ENCODE results near the gene EHD3.
"Not testable (repeated sequence)": the region's sequence is repeated elsewhere in the genome, so short reads cannot be mapped to it uniquely, and the experiment has no call there.

DNA sequence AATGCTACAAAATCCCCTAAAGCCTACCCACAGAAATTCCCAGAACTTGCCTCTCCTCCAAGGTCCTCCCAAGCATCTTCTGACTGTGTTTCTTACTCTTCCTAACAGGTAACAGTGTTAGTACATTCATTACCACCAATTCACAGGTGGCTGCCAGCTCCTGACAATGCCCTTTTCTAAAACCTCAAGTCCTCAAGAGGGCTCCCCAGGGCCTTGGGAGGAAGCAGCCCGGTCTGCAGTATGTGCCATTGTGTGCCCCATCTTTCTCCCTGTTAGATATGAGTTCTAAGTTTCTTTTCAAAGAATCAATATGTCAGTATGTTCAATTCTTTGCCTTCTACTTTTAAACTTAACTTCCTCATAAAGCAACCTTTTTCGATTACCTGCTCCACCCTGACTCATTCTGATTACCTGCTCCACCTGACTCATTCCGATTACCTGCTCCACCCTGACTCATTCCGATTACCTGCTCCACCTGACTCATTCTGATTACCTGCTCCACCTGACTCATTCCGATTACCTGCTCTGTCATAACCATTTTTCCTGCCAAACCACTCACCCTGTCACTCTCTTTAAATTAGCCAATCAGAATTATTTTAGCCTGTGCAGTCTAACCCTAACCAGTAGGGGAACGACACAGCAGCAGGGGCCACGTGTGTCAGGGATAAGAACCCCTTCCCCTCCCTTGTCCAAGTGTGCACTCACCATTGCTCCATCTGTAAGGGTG, 49.4 kb downstream of the EHD3 start:
- TF ChIP-seq SP1 (IDR thresholded peaks at IDR 0.05); SUZ12 (IDR thresholded peaks at IDR 0.05); FOXM1 (IDR thresholded peaks at IDR 0.05; ENCODE audit: borderline replicate concordance); FOXK2 (IDR thresholded peaks at IDR 0.05); ELF4 (IDR thresholded peaks at IDR 0.05); PKNOX1 (IDR thresholded peaks at IDR 0.05); ARNT (IDR thresholded peaks at IDR 0.05); L3MBTL2 (conservative IDR thresholded peaks at IDR 0.05); BHLHE40 (IDR thresholded peaks at IDR 0.05; ENCODE audit: borderline replicate concordance); CTBP1 (IDR thresholded peaks at IDR 0.05; ENCODE audit: borderline replicate concordance): not testable (repeated sequence)

Measured in HEK293T (cell line).